MM.1S (cell line): ENCODE data around the gene CUTA.

Experiments used
- DNase-seq: peaks from one replicate; pipeline ENCODE4 v3.0.0-alpha.2; 2015
- H2AFZ ChIP-seq: fragments of 300-600 bp; sonication (generic); 2 replicates; pipeline ENCODE4 v1.6.0; 2016; ENCODE audit warnings: antibody characterized with exemption, low read length
- H3F3A ChIP-seq: fragments of 300-600 bp; sonication (generic); 2 replicates; pipeline ENCODE4 v1.6.1; 2016; ENCODE audit warnings: mild to moderate bottlenecking, antibody characterized with exemption, low read length, moderate library complexity, mixed read lengths; ENCODE audit not compliant: insufficient read depth
- H3K27ac ChIP-seq: fragments of 300-600 bp; sonication (generic); 2 replicates; pipeline ENCODE4 v1.5.1; 2016; ENCODE audit warnings: mild to moderate bottlenecking, low read length
- H3K27me3 ChIP-seq: fragments of 300-600 bp; sonication (generic); replicated peaks from 2 replicates; pipeline ENCODE4 v1.6.0; 2016; ENCODE audit warnings: low read length; ENCODE audit not compliant: insufficient read depth
- H3K36me3 ChIP-seq: fragments of 300-600 bp; sonication (generic); replicated peaks from 2 replicates; pipeline ENCODE4 v1.6.1; 2016; ENCODE audit warnings: mild to moderate bottlenecking, low read length, mixed read lengths; ENCODE audit not compliant: insufficient read depth
- H3K4me1 ChIP-seq: fragments of 300-600 bp; sonication (generic); 2 replicates; pipeline ENCODE4 v1.6.1; 2016; ENCODE audit warnings: low read length, mixed read lengths
- H3K4me2 ChIP-seq: fragments of 300-600 bp; sonication (generic); 2 replicates; pipeline ENCODE4 v1.6.0; 2016; ENCODE audit warnings: low read depth, low read length
- H3K4me3 ChIP-seq: fragments of 300-600 bp; sonication (generic); 2 replicates; pipeline ENCODE4 v1.5.1; 2016; ENCODE audit warnings: low read length, mixed read lengths
- H3K79me2 ChIP-seq: fragments of 300-600 bp; sonication (generic); 2 replicates; pipeline ENCODE4 v1.6.1; 2016; ENCODE audit warnings: mixed run types, low read length, mixed read lengths
- H3K9ac ChIP-seq: fragments of 300-600 bp; sonication (generic); 2 replicates; pipeline ENCODE4 v1.6.1; 2016; ENCODE audit warnings: low read length, mixed read lengths
- H3K9me2 ChIP-seq: fragments of 300-600 bp; sonication (generic); replicated peaks from 2 replicates; pipeline ENCODE4 v1.6.1; 2016; ENCODE audit warnings: mild to moderate bottlenecking, low read length, mixed read lengths; ENCODE audit not compliant: insufficient read depth
- H3K9me3 ChIP-seq: fragments of 300-600 bp; sonication (generic); replicated peaks from 2 replicates; pipeline ENCODE4 v1.6.1; 2016; ENCODE audit warnings: mild to moderate bottlenecking, low read length, mixed read lengths; ENCODE audit not compliant: insufficient read depth
- H4K20me1 ChIP-seq: fragments of 300-600 bp; sonication (generic); 2 replicates; pipeline ENCODE4 v1.6.1; 2016; ENCODE audit warnings: mild to moderate bottlenecking, low read length, moderate library complexity, mixed read lengths; ENCODE audit not compliant: insufficient read depth
- EZH2 ChIP-seq: fragments of 300-600 bp; sonication (generic); optimal IDR thresholded peaks from 2 replicates; pipeline ENCODE3; 2017; ENCODE audit warnings: low read depth, mild to moderate bottlenecking, antibody characterized with exemption, low read length, mixed read lengths
- EZH2phosphoT487 ChIP-seq: fragments of 300-600 bp; sonication (generic); IDR thresholded peaks from 2 replicates; pipeline ENCODE4 v1.6.1; 2018; ENCODE audit warnings: antibody characterized with exemption, low read length
- TF ChIP-seq, protein P1 (sequence below): fragments of 300-600 bp; sonication (generic); IDR thresholded peaks from 2 replicates; pipeline ENCODE4 v1.5.1; 2016; ENCODE audit warnings: antibody characterized with exemption, low read length, mixed read lengths

Gene CUTA

GRCh38 chr6:33432546-33432945 is 14.6 kb upstream of the CUTA start:
- Histone ChIP-seq H3K4me2 (no peak overlapping the region), H3K9me3 (no peaks in the 10 kb centered on the region), H3K9ac (no peak overlapping the region), H3K9me2 (no peaks in the 10 kb centered on the region), H2AFZ (no peak overlapping the region), H3K4me3 (no peak overlapping the region), H3K36me3 (no peaks in the 10 kb centered on the region), H3F3A (peaks cover 12% of the 10 kb centered on the region; the same call in 1 of the 2 replicates), H3K4me1 (peaks cover 18% of the 10 kb centered on the region; the same call in 1 of the 2 replicates), H3K27me3 (no peaks in the 10 kb centered on the region), H4K20me1 (no peaks in the 10 kb centered on the region), H3K79me2 (no peaks in the 10 kb centered on the region), H3K27ac (no peak overlapping the region)
- TF ChIP-seq, protein P1, sequence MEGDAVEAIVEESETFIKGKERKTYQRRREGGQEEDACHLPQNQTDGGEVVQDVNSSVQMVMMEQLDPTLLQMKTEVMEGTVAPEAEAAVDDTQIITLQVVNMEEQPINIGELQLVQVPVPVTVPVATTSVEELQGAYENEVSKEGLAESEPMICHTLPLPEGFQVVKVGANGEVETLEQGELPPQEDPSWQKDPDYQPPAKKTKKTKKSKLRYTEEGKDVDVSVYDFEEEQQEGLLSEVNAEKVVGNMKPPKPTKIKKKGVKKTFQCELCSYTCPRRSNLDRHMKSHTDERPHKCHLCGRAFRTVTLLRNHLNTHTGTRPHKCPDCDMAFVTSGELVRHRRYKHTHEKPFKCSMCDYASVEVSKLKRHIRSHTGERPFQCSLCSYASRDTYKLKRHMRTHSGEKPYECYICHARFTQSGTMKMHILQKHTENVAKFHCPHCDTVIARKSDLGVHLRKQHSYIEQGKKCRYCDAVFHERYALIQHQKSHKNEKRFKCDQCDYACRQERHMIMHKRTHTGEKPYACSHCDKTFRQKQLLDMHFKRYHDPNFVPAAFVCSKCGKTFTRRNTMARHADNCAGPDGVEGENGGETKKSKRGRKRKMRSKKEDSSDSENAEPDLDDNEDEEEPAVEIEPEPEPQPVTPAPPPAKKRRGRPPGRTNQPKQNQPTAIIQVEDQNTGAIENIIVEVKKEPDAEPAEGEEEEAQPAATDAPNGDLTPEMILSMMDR = no peak
- TF ChIP-seq EZH2 = no peak
- TF ChIP-seq EZH2phosphoT487 = no peak
- no peak for DNase-seq

DNA sequence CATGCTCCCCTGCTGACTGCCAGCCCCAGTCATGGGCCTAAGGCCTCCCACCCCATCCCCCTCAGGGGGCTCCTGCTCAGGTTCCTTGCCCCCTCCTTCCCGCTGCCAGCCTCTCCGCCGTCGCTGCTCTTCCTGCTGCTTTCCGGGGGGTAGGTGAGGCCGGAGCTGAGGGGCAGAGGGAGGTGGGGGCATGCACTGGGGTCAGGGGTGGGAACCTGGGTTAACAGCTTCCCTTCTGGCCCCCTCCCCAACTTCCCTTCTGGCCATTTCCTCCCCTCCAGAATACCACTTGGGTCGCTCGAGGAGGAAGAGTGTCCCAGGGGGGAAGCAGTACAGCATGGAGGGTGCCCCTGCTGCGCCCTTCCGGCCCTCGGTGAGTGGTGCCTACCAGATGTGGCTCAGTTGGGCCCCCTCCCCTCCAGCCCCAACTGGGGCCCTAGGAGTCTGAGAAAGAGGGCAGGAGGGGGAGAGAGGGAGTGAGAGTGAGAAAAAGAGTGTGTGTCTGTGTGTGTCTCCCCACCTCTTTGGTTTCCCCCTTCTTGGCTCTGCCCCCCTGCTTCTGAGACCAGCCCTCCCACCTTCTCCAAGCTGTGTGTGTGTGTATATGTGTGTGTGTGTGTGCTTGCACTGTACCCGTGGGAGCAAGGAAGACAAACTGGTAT is 14.1 kb upstream of the CUTA start:
- Histone ChIP-seq H3K4me3 (no peak overlapping the region), H3K79me2 (no peaks in the 10 kb centered on the region), H3K9me2 (no peaks in the 10 kb centered on the region), H3K27me3 (no peaks in the 10 kb centered on the region), H3K4me2 (no peak overlapping the region), H3F3A (peaks cover 17% of the 10 kb centered on the region; the same call in 1 of the 2 replicates), H4K20me1 (no peaks in the 10 kb centered on the region), H3K27ac (no peak overlapping the region), H3K36me3 (no peaks in the 10 kb centered on the region), H2AFZ (no peak overlapping the region), H3K9me3 (no peaks in the 10 kb centered on the region), H3K9ac (no peak overlapping the region), H3K4me1 (peaks cover 23% of the 10 kb centered on the region)
- no peak for DNase-seq
- TF ChIP-seq EZH2 (no peak), EZH2phosphoT487 (no peak)
- TF ChIP-seq, protein P1 = no peak

DNA sequence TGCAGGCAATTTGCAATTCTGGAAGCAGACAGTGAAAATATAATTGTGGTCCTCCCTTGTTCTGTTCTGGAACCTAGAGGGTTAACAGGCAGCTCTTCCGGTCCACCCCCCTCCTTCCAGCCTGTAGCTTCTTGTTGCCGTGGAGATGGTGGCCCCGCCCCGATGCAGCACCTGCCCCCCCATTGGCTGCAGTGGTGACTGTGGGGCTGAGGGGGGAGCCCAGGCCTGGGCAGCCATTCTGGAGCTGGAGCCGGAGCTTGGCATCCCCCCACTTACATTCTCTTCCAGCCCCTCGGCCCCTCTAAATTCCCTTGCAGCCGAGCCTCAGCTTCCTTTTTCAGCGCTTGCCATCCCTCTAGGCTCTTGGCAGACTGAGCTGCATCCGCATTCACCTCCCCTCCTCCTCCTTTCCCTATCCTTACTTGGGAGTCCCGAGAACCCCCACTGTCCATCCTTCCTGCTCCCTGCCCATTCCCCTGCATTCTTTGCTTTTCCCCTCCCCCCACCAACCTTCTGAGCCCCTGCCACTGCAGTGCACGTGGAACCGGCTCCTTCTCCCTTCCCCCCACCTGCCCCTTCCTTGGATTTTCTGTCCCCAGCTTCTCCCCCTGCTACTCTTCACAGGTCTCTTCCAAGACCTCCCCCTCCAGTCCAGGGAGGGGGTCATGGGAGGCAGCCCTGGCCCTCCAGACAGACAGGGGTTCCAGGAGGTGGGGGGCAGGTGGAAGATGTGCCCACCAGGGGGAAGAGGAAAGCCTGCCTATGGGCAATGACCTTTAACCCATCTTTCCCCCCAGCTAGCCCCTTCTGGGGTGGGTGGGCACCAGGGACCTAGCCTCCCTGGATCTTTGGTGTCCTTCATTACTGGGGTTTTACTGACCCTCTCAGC is 13.3 kb upstream of the CUTA start:
- Histone ChIP-seq H3K9ac (no peak overlapping the region), H3K4me3 (no peak overlapping the region)

More for the DNA sequence above, 13.3 kb upstream of the CUTA start:
- no peaks in the 10 kb centered on the region for H3K9me2 ChIP-seq
- H3K79me2 ChIP-seq = no peaks in the 10 kb centered on the region
- peaks cover 22% of the 10 kb centered on the region; the same call in 1 of the 2 replicates for H3F3A ChIP-seq
- DNase-seq = no peak
- no peaks in the 10 kb centered on the region for H3K27me3 ChIP-seq
- no peaks in the 10 kb centered on the region for H3K9me3 ChIP-seq
- H3K27ac ChIP-seq = no peak overlapping the region
- H4K20me1 ChIP-seq = no peaks in the 10 kb centered on the region
- TF ChIP-seq EZH2phosphoT487 (no peak), EZH2 (no peak)
- TF ChIP-seq, protein P1 = no peak
- no peaks in the 10 kb centered on the region for H3K36me3 ChIP-seq
- H3K4me2 ChIP-seq = no peak overlapping the region
- H3K4me1 ChIP-seq = peaks cover 24% of the 10 kb centered on the region
- no peak overlapping the region for H2AFZ ChIP-seq
